ENCODE data around the gene SLC15A3. TPM values are rescaled to one million over a fixed set of nuclear protein-coding genes. Genes with fewer than 3 reads are reported as not detected.

The SLC15A3 gene
- total RNA-seq, 2 experiments from 2014 or later, result 3.9 to 4.7 TPM

DNA sequence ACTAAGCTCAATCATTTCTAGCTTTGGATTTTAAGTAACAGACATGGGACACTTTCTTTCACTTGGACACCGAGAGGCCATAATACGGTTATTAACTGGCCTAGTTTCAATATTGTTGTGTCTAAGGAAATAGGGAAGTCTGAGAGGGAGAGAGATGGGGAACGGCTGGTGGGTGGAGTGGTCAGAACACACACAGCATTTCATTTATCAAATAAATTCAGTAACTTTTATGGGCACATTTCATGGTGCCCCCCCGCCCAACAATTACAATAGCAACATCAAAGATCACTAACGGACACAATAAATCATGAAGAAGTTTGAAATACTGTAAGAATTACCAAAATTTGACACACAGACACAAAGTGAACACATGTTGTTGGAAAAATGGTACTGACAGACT lies 56.3 kb downstream of the SLC15A3 start:
- H3K4me1 Mint-ChIP-seq (ENCODE audit: low read depth), result no peaks in the 10 kb centered on the region
- intact Hi-C loops (cut with micrococcal nuclease), result no loop called here
- DNase-seq, result no peak
- peaks cover 65% of the 10 kb centered on the region for H3K36me3 Mint-ChIP-seq (ENCODE audit: low read depth)
- H3K27ac Mint-ChIP-seq, result no peak overlapping the region
- ATAC-seq, result no peak
- no peak overlapping the region for H3K4me3 Mint-ChIP-seq
- no peaks in the 10 kb centered on the region for H3K9me3 Mint-ChIP-seq
- H3K27me3 Mint-ChIP-seq, result no peaks in the 10 kb centered on the region
- POLR2A ChIA-PET, result interaction anchor here (0.9 kb wide), 1 partner anchor 209 kb away, joined by 4 read pairs; no protein-coding TSS in a partner anchor
- CTCF ChIA-PET, result interaction anchor here (0.7 to 2.1 kb wide), 6 partner anchors 10 to 399 kb away, joined by 3 to 19 read pairs (median 4); partner anchors contain the start of genes PRPF19 and VWCE
- TF ChIP-seq, protein P1, sequence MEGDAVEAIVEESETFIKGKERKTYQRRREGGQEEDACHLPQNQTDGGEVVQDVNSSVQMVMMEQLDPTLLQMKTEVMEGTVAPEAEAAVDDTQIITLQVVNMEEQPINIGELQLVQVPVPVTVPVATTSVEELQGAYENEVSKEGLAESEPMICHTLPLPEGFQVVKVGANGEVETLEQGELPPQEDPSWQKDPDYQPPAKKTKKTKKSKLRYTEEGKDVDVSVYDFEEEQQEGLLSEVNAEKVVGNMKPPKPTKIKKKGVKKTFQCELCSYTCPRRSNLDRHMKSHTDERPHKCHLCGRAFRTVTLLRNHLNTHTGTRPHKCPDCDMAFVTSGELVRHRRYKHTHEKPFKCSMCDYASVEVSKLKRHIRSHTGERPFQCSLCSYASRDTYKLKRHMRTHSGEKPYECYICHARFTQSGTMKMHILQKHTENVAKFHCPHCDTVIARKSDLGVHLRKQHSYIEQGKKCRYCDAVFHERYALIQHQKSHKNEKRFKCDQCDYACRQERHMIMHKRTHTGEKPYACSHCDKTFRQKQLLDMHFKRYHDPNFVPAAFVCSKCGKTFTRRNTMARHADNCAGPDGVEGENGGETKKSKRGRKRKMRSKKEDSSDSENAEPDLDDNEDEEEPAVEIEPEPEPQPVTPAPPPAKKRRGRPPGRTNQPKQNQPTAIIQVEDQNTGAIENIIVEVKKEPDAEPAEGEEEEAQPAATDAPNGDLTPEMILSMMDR (IDR thresholded peaks at IDR 0.05), result no peak

DNA sequence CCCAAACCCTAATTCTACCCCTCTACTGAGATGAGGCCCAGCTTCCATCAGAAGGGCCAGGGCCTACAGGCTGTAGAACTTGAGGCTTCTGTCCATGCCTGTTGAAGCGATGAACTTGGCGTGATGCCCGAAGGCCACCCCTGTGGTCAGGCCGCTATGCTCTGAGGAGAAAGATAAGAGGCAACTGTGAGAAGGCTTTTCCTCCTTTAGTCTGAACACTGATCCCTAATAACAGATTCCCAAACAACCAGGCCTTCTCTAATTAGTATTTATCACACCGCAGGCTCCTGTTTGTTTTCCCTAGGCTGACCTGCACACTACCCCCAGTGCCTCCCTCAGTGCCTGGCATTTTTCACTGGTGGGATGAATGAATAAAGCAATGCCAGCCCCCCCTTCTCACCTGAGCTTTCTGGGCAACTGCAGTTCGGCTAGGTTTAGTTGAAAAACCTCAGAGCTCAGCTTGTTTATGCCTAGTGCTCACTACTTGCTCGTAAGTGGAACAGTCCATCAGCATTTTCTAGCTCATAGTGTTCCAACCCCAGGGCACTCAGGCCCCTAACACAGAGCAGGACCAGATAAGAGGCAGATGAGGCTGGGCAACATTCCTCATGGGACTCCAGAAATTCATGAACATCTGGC lies 60.8 kb downstream of the SLC15A3 start:
- no peak overlapping the region for H3K4me3 Mint-ChIP-seq
- TF ChIP-seq, protein P1 (IDR thresholded peaks at IDR 0.05), result no peak
- H3K36me3 Mint-ChIP-seq (ENCODE audit: low read depth), result peaks cover 50% of the 10 kb centered on the region
- DNase-seq, result no peak
- peaks cover 2% of the 10 kb centered on the region for H3K4me1 Mint-ChIP-seq (ENCODE audit: low read depth)
- no peaks in the 10 kb centered on the region for H3K9me3 Mint-ChIP-seq
- ChIA-PET POLR2A (interaction anchor here (0.6 to 1.7 kb wide), 4 partner anchors 28 to 69 kb away, joined by 3 to 6 read pairs (median 4); no protein-coding TSS in a partner anchor), CTCF (interaction anchor here (0.8 to 6.8 kb wide), 6 partner anchors 8 to 116 kb away, joined by 3 to 153 read pairs (median 3); no protein-coding TSS in a partner anchor)
- no peak overlapping the region for H3K27ac Mint-ChIP-seq
- intact Hi-C loops (cut with micrococcal nuclease), result no loop called here
- H3K27me3 Mint-ChIP-seq, result no peaks in the 10 kb centered on the region
- ATAC-seq, result no peak

DNA sequence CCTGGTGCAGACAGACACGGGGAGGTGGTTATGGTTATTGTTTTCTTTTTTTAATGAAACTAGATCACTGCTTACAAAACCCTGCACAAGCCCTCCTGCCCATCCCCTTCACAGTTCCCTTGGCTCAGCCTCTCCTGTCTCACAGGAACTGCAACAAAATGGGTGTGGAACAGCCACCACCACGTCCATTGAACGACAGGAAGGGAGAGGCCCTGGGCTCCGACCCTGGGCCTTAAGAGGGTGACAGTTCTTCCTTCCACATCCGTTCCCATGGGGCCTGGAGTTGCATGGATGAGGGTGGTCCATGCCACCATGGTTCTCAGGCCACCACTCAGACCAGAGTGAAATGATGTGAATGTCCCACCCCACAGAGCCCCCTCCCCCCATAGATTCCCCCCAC lies 61.3 kb downstream of the SLC15A3 start:
- no peak for ATAC-seq
- TF ChIP-seq, protein P1 (IDR thresholded peaks at IDR 0.05), result no peak
- Mint-ChIP-seq H3K4me3 (no peak overlapping the region), H3K36me3 (ENCODE audit: low read depth) (peaks cover 50% of the 10 kb centered on the region), H3K27me3 (no peaks in the 10 kb centered on the region), H3K4me1 (ENCODE audit: low read depth) (peaks cover 3% of the 10 kb centered on the region), H3K27ac (no peak overlapping the region), H3K9me3 (no peaks in the 10 kb centered on the region)
- DNase-seq, result no peak
- POLR2A ChIA-PET, result interaction anchor here (0.6 to 2.1 kb wide), 4 partner anchors 15 to 69 kb away, joined by 3 to 8 read pairs (median 4); no protein-coding TSS in a partner anchor
- CTCF ChIA-PET, result interaction anchor here (5.2 to 6.8 kb wide), 2 partner anchors 9 to 60 kb away, joined by 67 to 153 read pairs; no protein-coding TSS in a partner anchor
- intact Hi-C loops (cut with micrococcal nuclease), result no loop called here

DNA sequence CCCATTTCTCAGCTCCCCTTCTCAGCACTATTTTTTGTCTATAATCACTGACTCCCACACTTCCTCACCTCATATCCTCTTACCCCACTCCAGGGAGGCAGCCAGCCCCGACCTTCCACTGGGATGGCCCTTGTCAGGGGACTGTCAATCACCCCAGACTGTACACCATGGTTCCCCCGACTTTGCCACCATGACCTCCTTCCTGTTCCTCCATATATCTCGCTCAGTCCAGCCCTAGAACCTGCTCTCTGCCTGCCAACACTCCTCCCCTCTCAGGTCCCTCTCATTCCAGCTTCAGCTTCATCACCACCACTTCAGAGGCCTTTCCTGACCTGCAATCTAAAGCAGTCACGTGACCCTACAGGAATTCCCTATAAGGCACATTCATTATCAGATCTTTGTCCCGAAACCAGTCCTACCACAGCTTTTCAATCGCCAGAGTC lies 62.1 kb downstream of the SLC15A3 start:
- DNase-seq (no peak), ATAC-seq (no peak)
- Mint-ChIP-seq H3K9me3 (no peaks in the 10 kb centered on the region), H3K4me1 (ENCODE audit: low read depth) (peaks cover 3% of the 10 kb centered on the region), H3K4me3 (no peak overlapping the region), H3K27me3 (no peaks in the 10 kb centered on the region), H3K36me3 (ENCODE audit: low read depth) (peaks cover 44% of the 10 kb centered on the region), H3K27ac (no peak overlapping the region)
- ChIA-PET CTCF (interaction anchor here (5.2 to 6.8 kb wide), 2 partner anchors 10 to 59 kb away, joined by 67 to 153 read pairs; no protein-coding TSS in a partner anchor), POLR2A (interaction anchor here (0.7 to 2.4 kb wide), 5 partner anchors 9 to 57 kb away, joined by 3 to 12 read pairs (median 3); no protein-coding TSS in a partner anchor)
- TF ChIP-seq, protein P1 (IDR thresholded peaks at IDR 0.05), result no peak
- intact Hi-C loops (cut with micrococcal nuclease), result loop anchor here (5.0 kb wide), 1 partner anchor 113 kb away; no protein-coding TSS in a partner anchor
